Measurements from ENCODE around the gene URGCP.

DNA sequence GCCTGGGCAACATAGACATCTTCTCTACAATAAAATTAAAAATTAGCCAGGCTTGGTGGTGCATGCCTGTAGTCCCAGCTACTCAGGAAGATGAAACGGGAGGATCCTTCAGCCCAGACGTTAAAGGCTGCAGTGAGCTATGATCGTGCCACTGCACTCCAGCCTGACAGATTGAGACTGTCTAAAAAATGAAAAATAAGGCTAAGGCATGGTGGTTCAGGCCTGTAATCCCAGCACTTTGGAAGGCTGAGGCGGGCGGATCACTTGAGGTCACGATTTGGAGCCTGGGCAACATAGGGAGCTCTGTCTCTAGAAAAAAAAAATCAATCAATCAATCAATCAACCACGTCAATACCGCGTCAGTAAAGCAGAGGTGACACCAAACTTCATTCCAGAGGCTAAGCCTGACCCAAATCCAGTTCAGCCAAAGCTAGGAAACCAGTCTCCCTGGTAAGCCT lies 68.2 kb downstream of the URGCP start:
- TF ChIP-seq EZH2 (IDR thresholded peaks at IDR 0.05; ENCODE audit: borderline replicate concordance, low read depth, low read length, severe bottlenecking) (no peak), CTCF (IDR thresholded peaks at IDR 0.05; ENCODE audit: borderline replicate concordance, extremely low read depth, low read length, poor library complexity, severe bottlenecking) (no peak)
